Stimulated activated memory B cell treated with anti-CD40 and anti-IgM and Interleukin-4, amounts not matched to agents 10 μg/mL and 1 μg/mL and 100 μg/mL, for 72 hours (primary cell): ENCODE measurements around the gene TRAK1.
"Not testable (repeated sequence)": the region's sequence is repeated elsewhere in the genome, so short reads cannot be mapped to it uniquely, and the experiment has no call there.

Experiments used
- ATAC-seq: fragments of 150-1000 bp; cut with Tn5 transposase; 2 replicates; pipeline ENCODE4 v1.10.0; 2021
- H3K27ac Mint-ChIP-seq: one replicate; pipeline ENCODE4 v1.8.0; 2022; ENCODE audit warnings: mild to moderate bottlenecking, mixed read lengths
- H3K27me3 Mint-ChIP-seq: one replicate; pipeline ENCODE4 v1.8.0; 2022; ENCODE audit warnings: mixed read lengths
- H3K36me3 Mint-ChIP-seq: one replicate; pipeline ENCODE4 v1.8.0; 2022; ENCODE audit warnings: mixed read lengths
- H3K4me1 Mint-ChIP-seq: one replicate; pipeline ENCODE4 v1.8.0; 2022; ENCODE audit warnings: mixed read lengths
- H3K4me3 Mint-ChIP-seq: one replicate; pipeline ENCODE4 v1.8.0; 2022; ENCODE audit warnings: mild to moderate bottlenecking, moderate library complexity, mixed read lengths
- H3K9me3 Mint-ChIP-seq: one replicate; pipeline ENCODE4 v1.8.0; 2022; ENCODE audit warnings: mixed read lengths

TRAK1 gene

GRCh38 chr3:42099020-42099765 is 8.0 kb downstream of the TRAK1 start:
- peak overlapping the region; percentile 70 for H3K27ac Mint-ChIP-seq
- H3K4me3 Mint-ChIP-seq, result no peak overlapping the region
- H3K4me1 Mint-ChIP-seq, result peaks cover 53% of the 10 kb centered on the region
- H3K27me3 Mint-ChIP-seq, result no peaks in the 10 kb centered on the region
- ATAC-seq, result no peak
- peaks cover 37% of the 10 kb centered on the region for H3K36me3 Mint-ChIP-seq
- no peaks in the 10 kb centered on the region for H3K9me3 Mint-ChIP-seq

DNA sequence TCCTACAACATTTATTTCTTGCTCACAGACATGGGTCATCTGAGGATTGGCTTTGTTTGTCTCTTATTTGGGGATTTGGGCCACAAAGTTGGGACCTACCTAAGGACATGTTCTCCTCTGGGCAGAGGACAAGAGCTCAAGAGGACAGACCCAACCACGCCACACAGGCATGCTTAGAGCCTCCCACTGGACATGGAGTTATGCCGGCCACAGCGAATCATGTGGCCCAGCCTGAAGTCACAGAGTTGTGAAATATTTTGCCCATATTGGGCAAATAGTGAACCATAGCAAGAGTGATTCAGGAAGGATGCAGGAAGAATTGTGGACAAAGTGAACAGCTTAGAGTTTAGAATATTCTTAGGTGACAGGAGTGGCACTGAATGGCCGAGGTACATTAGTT is 9.9 kb downstream of the TRAK1 start:
- Mint-ChIP-seq H3K27ac (no peak overlapping the region), H3K4me3 (no peak overlapping the region), H3K27me3 (no peaks in the 10 kb centered on the region), H3K9me3 (no peaks in the 10 kb centered on the region), H3K36me3 (peaks cover 35% of the 10 kb centered on the region), H3K4me1 (peaks cover 43% of the 10 kb centered on the region)
- no peak for ATAC-seq

GRCh38 chr3:42101481-42101880 is 10.3 kb downstream of the TRAK1 start:
- no peak for ATAC-seq

DNA sequence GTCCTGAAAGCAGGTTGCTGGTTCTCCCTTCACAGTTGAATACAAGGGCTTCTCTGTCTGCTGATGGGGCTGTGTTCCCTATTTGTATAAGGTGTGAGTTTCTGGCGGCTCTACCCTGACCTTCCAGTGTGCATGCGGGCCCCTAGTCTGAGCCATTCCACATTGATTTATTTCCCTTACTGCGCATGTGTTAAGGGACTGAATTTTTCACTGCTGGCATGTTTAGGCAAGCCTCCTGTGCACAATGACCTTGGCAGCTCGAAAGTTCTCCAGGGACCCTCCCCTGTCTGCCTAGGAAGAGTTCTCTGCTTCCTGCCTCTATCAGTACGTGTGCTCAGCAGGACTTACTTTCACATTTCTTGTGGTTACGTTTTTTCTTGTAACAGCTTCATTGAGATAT is 11.4 kb downstream of the TRAK1 start:
- no peak for ATAC-seq
- H3K36me3 Mint-ChIP-seq, result peaks cover 31% of the 10 kb centered on the region
- peaks cover 33% of the 10 kb centered on the region for H3K4me1 Mint-ChIP-seq
- H3K27me3 Mint-ChIP-seq, result no peaks in the 10 kb centered on the region
- H3K4me3 Mint-ChIP-seq, result no peak overlapping the region
- no peak overlapping the region for H3K27ac Mint-ChIP-seq
- no peaks in the 10 kb centered on the region for H3K9me3 Mint-ChIP-seq

More at GRCh38 chr3:42101481-42101880, 10.3 kb downstream of the TRAK1 start:
- Mint-ChIP-seq H3K9me3 (no peaks in the 10 kb centered on the region), H3K4me1 (peaks cover 43% of the 10 kb centered on the region), H3K27ac (no peak overlapping the region), H3K36me3 (peaks cover 35% of the 10 kb centered on the region), H3K4me3 (no peak overlapping the region), H3K27me3 (no peaks in the 10 kb centered on the region)

GRCh38 chr3:42103921-42104665 is 12.9 kb downstream of the TRAK1 start:
- H3K36me3 Mint-ChIP-seq, result peaks cover 28% of the 10 kb centered on the region
- not testable (repeated sequence) for H3K27ac Mint-ChIP-seq, H3K4me3 Mint-ChIP-seq, H3K27me3 Mint-ChIP-seq, ATAC-seq, H3K9me3 Mint-ChIP-seq
- peaks cover 24% of the 10 kb centered on the region for H3K4me1 Mint-ChIP-seq

DNA sequence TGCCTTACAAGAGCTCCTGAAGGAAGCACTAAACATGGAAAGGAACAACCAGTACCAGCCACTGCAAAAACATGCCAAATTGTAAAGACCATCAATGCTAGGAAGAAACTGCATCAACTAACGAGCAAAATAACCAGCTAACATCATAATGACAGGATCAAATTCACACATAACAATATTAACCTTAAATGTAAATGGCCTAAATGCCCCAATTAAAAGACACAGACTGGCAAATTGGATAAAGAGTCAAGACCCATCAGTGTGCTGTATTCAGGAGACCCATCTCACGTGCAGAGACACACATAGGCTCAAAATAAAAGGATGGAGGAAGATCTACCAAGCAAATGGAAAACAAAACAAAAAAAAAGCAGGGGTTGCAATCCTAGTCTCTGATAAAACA is 14.8 kb downstream of the TRAK1 start:
- not testable (repeated sequence) for H3K4me3 Mint-ChIP-seq, H3K27ac Mint-ChIP-seq, H3K9me3 Mint-ChIP-seq, ATAC-seq, H3K27me3 Mint-ChIP-seq
- peaks cover 30% of the 10 kb centered on the region for H3K36me3 Mint-ChIP-seq
- H3K4me1 Mint-ChIP-seq, result peaks cover 15% of the 10 kb centered on the region

DNA sequence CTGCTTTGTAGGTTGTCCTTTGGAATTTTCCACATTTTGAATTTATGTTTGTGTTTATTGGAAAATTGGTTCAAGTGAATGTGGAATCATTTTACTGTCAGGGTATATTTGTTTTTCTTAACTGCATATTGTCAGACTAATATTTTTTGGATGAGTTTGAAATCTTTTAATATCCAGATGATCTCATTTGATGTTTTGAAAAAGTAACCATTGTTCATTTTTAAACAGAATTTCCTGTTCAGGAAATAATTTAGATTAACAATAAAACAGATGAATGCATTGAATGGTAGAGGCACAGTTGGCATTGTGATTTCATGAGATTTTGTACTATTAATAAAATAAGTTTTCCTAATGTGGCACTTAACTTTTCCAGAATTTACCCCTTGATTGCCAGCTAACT is 15.5 kb downstream of the TRAK1 start:
- peaks cover 15% of the 10 kb centered on the region for H3K4me1 Mint-ChIP-seq
- no peak for ATAC-seq
- no peak overlapping the region for H3K4me3 Mint-ChIP-seq
- H3K9me3 Mint-ChIP-seq, result no peaks in the 10 kb centered on the region
- H3K36me3 Mint-ChIP-seq, result peaks cover 30% of the 10 kb centered on the region
- H3K27ac Mint-ChIP-seq, result no peak overlapping the region
- no peaks in the 10 kb centered on the region for H3K27me3 Mint-ChIP-seq

DNA sequence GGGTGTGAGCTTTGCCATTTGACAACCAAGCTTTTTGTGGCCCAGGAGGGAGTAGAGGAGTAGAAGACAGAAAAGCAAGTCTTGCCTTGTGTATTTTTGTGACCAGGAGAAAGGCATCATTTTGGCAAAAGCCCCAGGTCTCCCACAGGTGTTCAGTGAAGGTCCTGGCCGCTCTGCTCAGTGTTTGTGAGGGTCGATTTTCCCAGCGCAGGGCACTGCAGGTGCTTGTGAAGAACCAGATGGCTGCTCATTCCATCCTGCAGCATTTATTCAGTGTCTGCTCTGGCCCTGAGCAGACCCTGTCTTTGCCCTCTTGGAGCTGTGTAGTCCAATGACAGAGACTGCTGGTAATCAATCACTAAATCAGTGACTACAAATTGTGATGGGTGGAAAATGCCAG is 19.5 kb downstream of the TRAK1 start:
- Mint-ChIP-seq H3K36me3 (peaks cover 14% of the 10 kb centered on the region), H3K4me1 (peaks cover 30% of the 10 kb centered on the region), H3K27ac (peak overlapping the region; percentile 64), H3K27me3 (no peaks in the 10 kb centered on the region), H3K4me3 (no peak overlapping the region), H3K9me3 (no peaks in the 10 kb centered on the region)
- ATAC-seq, result no peak

GRCh38 chr3:42114130-42114725 is 23.1 kb downstream of the TRAK1 start:
- H3K27me3 Mint-ChIP-seq, result no peaks in the 10 kb centered on the region
- no peaks in the 10 kb centered on the region for H3K9me3 Mint-ChIP-seq
- peaks cover 52% of the 10 kb centered on the region for H3K4me1 Mint-ChIP-seq
- H3K27ac Mint-ChIP-seq, result peak overlapping the region; percentile 72
- ATAC-seq, result peak; percentile 34
- peaks cover 17% of the 10 kb centered on the region for H3K36me3 Mint-ChIP-seq
- peak overlapping the region; percentile 1 for H3K4me3 Mint-ChIP-seq

DNA sequence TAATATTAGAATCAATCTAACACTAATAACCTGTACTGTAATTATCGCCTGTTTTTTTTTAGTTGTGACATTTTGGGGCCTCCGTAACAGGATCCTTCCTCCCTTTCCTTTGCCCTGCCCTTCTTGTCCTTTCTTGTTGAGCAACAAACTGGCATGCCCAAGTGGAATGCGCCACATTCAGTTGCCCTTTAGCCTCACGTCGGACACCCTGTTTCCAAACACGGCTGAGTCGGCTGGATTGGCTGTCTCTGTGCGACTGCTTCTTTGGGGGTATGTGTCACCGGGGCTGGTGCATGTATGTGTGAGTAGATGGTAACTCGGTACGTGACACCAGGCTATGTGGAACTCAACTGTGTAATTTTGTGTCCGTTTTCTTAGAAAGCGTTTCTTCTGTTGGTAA is 24.1 kb downstream of the TRAK1 start:
- ATAC-seq, result no peak
- peaks cover 19% of the 10 kb centered on the region for H3K36me3 Mint-ChIP-seq
- H3K4me1 Mint-ChIP-seq, result peaks cover 62% of the 10 kb centered on the region
- no peaks in the 10 kb centered on the region for H3K27me3 Mint-ChIP-seq
- no peaks in the 10 kb centered on the region for H3K9me3 Mint-ChIP-seq
- no peak overlapping the region for H3K4me3 Mint-ChIP-seq
- H3K27ac Mint-ChIP-seq, result no peak overlapping the region

DNA sequence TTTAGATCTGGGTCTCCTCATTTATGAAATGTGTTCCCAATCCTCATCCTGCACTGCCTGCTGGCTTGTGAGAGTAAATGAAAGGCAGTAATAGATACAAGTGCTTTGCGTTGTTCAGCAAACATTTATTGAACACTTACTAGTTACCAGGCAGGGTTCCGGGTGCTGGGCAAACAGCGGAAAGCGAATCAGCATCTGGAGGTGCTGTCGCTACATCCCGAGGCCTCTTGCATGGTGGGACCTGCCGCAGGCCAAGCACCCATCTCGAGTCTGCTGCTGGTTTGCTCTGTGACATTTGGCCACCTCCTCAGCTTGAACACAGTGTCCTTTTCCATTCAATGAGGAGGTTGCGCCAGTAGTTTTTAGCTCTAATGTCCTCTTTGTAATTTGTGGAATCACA is 24.8 kb downstream of the TRAK1 start:
- Mint-ChIP-seq H3K4me3 (no peak overlapping the region), H3K27ac (no peak overlapping the region), H3K9me3 (no peaks in the 10 kb centered on the region), H3K4me1 (peaks cover 69% of the 10 kb centered on the region), H3K27me3 (no peaks in the 10 kb centered on the region), H3K36me3 (peaks cover 16% of the 10 kb centered on the region)
- ATAC-seq, result no peak

GRCh38 chr3:42116466-42116865 is 25.3 kb downstream of the TRAK1 start:
- Mint-ChIP-seq H3K27ac (no peak overlapping the region), H3K36me3 (peaks cover 16% of the 10 kb centered on the region), H3K9me3 (no peaks in the 10 kb centered on the region), H3K4me3 (no peak overlapping the region), H3K27me3 (no peaks in the 10 kb centered on the region), H3K4me1 (peaks cover 71% of the 10 kb centered on the region)
- no peak for ATAC-seq

GRCh38 chr3:42117175-42118008 is 26.2 kb downstream of the TRAK1 start:
- Mint-ChIP-seq H3K27me3 (no peaks in the 10 kb centered on the region), H3K36me3 (peaks cover 16% of the 10 kb centered on the region), H3K27ac (peak overlapping the region; percentile 28), H3K9me3 (no peaks in the 10 kb centered on the region), H3K4me3 (no peak overlapping the region), H3K4me1 (peaks cover 78% of the 10 kb centered on the region)
- ATAC-seq, result no peak

DNA sequence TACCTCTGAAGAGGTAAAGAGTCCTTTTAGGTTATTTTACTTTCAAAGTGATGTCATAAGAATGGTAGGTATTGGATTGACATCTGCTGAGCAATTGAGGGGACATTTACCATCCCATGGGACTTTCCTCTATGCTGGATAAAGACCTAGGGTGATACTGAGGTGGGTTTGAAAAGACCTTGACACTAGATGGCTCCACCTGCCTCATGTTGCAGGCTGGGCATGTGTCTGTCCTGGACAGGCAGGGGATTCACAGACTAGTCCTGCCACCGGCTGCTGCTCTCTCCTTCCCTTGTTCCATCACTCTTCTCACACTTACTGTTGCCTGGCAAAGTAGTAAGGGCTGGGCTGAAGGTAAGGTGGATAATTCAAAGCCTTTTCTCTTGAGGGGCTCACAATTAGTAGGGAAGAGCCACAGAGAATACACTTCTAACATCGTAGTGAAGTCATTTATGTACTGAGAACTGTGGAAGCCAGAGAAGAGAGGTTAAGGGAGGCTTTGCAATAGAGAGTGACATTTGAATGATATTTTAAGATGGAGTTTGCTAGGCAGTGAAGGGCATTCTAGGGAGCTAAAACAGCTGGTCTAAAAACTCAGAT is 27.7 kb downstream of the TRAK1 start:
- Mint-ChIP-seq H3K4me3 (no peak overlapping the region), H3K9me3 (no peaks in the 10 kb centered on the region), H3K4me1 (peaks cover 88% of the 10 kb centered on the region), H3K27ac (peak overlapping the region; percentile 62), H3K27me3 (no peaks in the 10 kb centered on the region), H3K36me3 (peaks cover 23% of the 10 kb centered on the region)
- ATAC-seq, result peak; percentile 81
